Large intestine (tissue), 3 donors: ENCODE results near the gene SSX3. TPM values are rescaled to one million over a fixed set of nuclear protein-coding genes. Genes with fewer than 3 reads are reported as not detected.

Source experiments
- DNase-seq, 2 donors: peaks; one replicate each; pipeline versions ENCODE4 v3.0.0 to v3.0.0-alpha.2; 2013
- H3K27ac ChIP-seq: one replicate; pipeline ENCODE4 v1.5.1; 2013; ENCODE audit warnings: low read length
- H3K27me3 ChIP-seq: 2 replicates; pipeline ENCODE4 v1.6.1; 2013; ENCODE audit warnings: low read length; ENCODE audit not compliant: control insufficient read depth, insufficient read depth
- H3K36me3 ChIP-seq: 2 replicates; pipeline ENCODE4 v1.6.1; 2013; ENCODE audit warnings: low read length; ENCODE audit not compliant: control insufficient read depth, insufficient read depth
- H3K4me1 ChIP-seq: one replicate; pipeline ENCODE4 v1.6.1; 2013; ENCODE audit warnings: low read length; ENCODE audit not compliant: control insufficient read depth, insufficient read depth
- H3K4me3 ChIP-seq: one replicate; pipeline ENCODE4 v1.5.1; 2013; ENCODE audit warnings: low read length
- H3K9me3 ChIP-seq: one replicate; pipeline ENCODE4 v1.6.1; 2013; ENCODE audit warnings: mild to moderate bottlenecking, low read depth, low read length, moderate library complexity; ENCODE audit not compliant: control insufficient read depth
- WGBS: methylation state at CpG from one replicate; pipeline ENCODE4 v1.1.5; 2013; ENCODE audit warnings: low lambda C conversion rate; ENCODE audit not compliant: insufficient coverage; 5-methylcytosine and 5-hydroxymethylcytosine counted together
- polyA plus RNA-seq: library from polyadenylated mRNA; unstranded; fragments of 120-200 nt; gene quantifications from one replicate; pipeline ENCODE4 v1.2.1, GENCODE V29; 2013

SSX3 gene
- polyA plus RNA-seq, 1 donor: not detected

- DNase-seq: no peak
- Histone ChIP-seq H3K36me3 (no peaks in the 10 kb centered on the region), H3K9me3 (no peaks in the 10 kb centered on the region), H3K27ac (no peak overlapping the region), H3K4me3 (no peak overlapping the region), H3K4me1 (no peaks in the 10 kb centered on the region), H3K27me3 (no peaks in the 10 kb centered on the region)
- no CpG with 5 or more reads among the region's 11 CpGs for WGBS
Measured at GRCh38 chrX:48306175-48306574, 50.3 kb downstream of the SSX3 start.

Other genes starting within 250 kb of the SSX3 start
- gene SPACA5B, start 226.1 kb downstream of the SSX3 start, polyA plus RNA-seq: not detected
- not detected for gene SSX5, start 159.9 kb downstream of the SSX3 start, polyA plus RNA-seq
- not detected for gene SSX1, start 101.3 kb downstream of the SSX3 start, polyA plus RNA-seq
- gene SSX4, start 26.8 kb upstream of the SSX3 start, polyA plus RNA-seq: not detected
- not detected for gene SSX4B, start 55.3 kb upstream of the SSX3 start, polyA plus RNA-seq
- gene SLC38A5, start 113.6 kb upstream of the SSX3 start, polyA plus RNA-seq: 66.3 TPM
- gene FTSJ1, start 119.5 kb upstream of the SSX3 start, polyA plus RNA-seq: 21.1 TPM
- 4.5 TPM for gene PORCN, start 152.3 kb upstream of the SSX3 start, polyA plus RNA-seq
- 110 TPM for gene EBP, start 165.1 kb upstream of the SSX3 start, polyA plus RNA-seq
- gene TBC1D25, start 183.0 kb upstream of the SSX3 start, polyA plus RNA-seq: 8.0 TPM
- 257 TPM for gene RBM3, start 217.8 kb upstream of the SSX3 start, polyA plus RNA-seq
- 107 TPM for gene WDR13, start 240.8 kb upstream of the SSX3 start, polyA plus RNA-seq